HepG2 (cell line): ENCODE measurements around the gene CAPN15. TPM values are rescaled to one million over a fixed set of nuclear protein-coding genes. Genes with fewer than 3 reads are reported as not detected.

ENCODE experiments used
- DDIT3 ChIP-seq: sonication (generic); formaldehyde crosslinking; IDR thresholded peaks from 2 replicates; pipeline ENCODE4 v1.4.0; 2020; ENCODE audit warnings: mild to moderate bottlenecking, missing genetic modification reagents
- EED ChIP-seq: sonication (generic); formaldehyde crosslinking; IDR thresholded peaks from 2 replicates; pipeline ENCODE4 v1.5.0; 2020; ENCODE audit warnings: mild to moderate bottlenecking, missing genetic modification reagents
- GATA4 ChIP-seq: sonication (generic); IDR thresholded peaks from 2 replicates; pipeline ENCODE4 v1.6.1; 2016; ENCODE audit warnings: antibody characterized with exemption, low read depth, borderline replicate concordance
- IRF9 ChIP-seq: sonication (generic); formaldehyde crosslinking; IDR thresholded peaks from 2 replicates; pipeline ENCODE4 v1.8.0; 2022; ENCODE audit warnings: missing genetic modification reagents, mild to moderate bottlenecking, borderline replicate concordance
- KAT8 ChIP-seq: IDR thresholded peaks from 2 replicates; pipeline ENCODE4 v1.6.1; 2016; ENCODE audit warnings: missing genetic modification reagents, missing compliant biosample characterization
- KDM5B ChIP-seq: sonication (generic); formaldehyde crosslinking; IDR thresholded peaks from 2 replicates; pipeline ENCODE4 v1.4.0; 2020; ENCODE audit warnings: missing genetic modification reagents, mild to moderate bottlenecking, borderline replicate concordance
- KLF16 ChIP-seq, 2 experiments: sonication (generic) in 1 of 2; formaldehyde crosslinking in 1 of 2; IDR thresholded peaks; 2 replicates each; pipeline versions ENCODE4 v1.6.1 to v1.8.0; 2016 to 2023; ENCODE audit warnings: missing genetic modification reagents in 2 of 2, missing compliant biosample characterization in 1 of 2
- KLF9 ChIP-seq: IDR thresholded peaks from 2 replicates; pipeline ENCODE4 v1.6.1; 2016; ENCODE audit warnings: low read depth
- MTA1 ChIP-seq: sonication (generic); formaldehyde crosslinking; IDR thresholded peaks from 2 replicates; pipeline ENCODE4 v1.4.0; 2020; ENCODE audit warnings: missing genetic modification reagents, mild to moderate bottlenecking, borderline replicate concordance
- NR2F1 ChIP-seq, 2 experiments: fragments of 450-650 bp in 1 of 2; formaldehyde crosslinking in 1 of 2; IDR thresholded peaks; 2 replicates each; pipeline versions ENCODE4 v1.5.0 to v1.6.1; 2016 to 2020; ENCODE audit warnings: mild to moderate bottlenecking in 1 of 2, missing compliant biosample characterization in 1 of 2, missing genetic modification reagents in 1 of 2, moderate library complexity in 1 of 2
- NRL ChIP-seq: sonication (generic); formaldehyde crosslinking; IDR thresholded peaks from 2 replicates; pipeline ENCODE4 v1.5.0; 2020; ENCODE audit warnings: missing genetic modification reagents, mild to moderate bottlenecking, moderate library complexity, borderline replicate concordance
- POGZ ChIP-seq: sonication (generic); formaldehyde crosslinking; IDR thresholded peaks from 2 replicates; pipeline ENCODE4 v1.4.0; 2020; ENCODE audit warnings: mild to moderate bottlenecking, missing genetic modification reagents
- REL ChIP-seq: sonication (generic); formaldehyde crosslinking; conservative IDR thresholded peaks from 2 replicates; pipeline ENCODE4 v1.8.0; 2022; ENCODE audit warnings: mild to moderate bottlenecking, missing genetic modification reagents, moderate library complexity
- SP5 ChIP-seq: IDR thresholded peaks from 2 replicates; pipeline ENCODE4 v1.6.1; 2016; ENCODE audit warnings: low read depth, borderline replicate concordance
- THYN1 ChIP-seq: sonication (generic); formaldehyde crosslinking; IDR thresholded peaks from 2 replicates; pipeline ENCODE4 v1.8.1; 2023; ENCODE audit warnings: low read depth, mild to moderate bottlenecking, moderate library complexity, missing genetic modification reagents, borderline replicate concordance
- TMF1 ChIP-seq: sonication (generic); formaldehyde crosslinking; IDR thresholded peaks from 2 replicates; pipeline ENCODE4 v1.8.1; 2022; ENCODE audit warnings: low read depth, missing genetic modification reagents
- ZNF17 ChIP-seq: sonication (generic); formaldehyde crosslinking; IDR thresholded peaks from 2 replicates; pipeline ENCODE4 v1.5.0; 2020; ENCODE audit warnings: mild to moderate bottlenecking, missing genetic modification reagents
- ZNF256 ChIP-seq: sonication (generic); formaldehyde crosslinking; conservative IDR thresholded peaks from 2 replicates; pipeline ENCODE4 v1.4.0; 2020; ENCODE audit warnings: missing genetic modification reagents
- ZNF264 ChIP-seq: sonication (generic); formaldehyde crosslinking; IDR thresholded peaks from 2 replicates; pipeline ENCODE4 v1.4.0; 2020; ENCODE audit warnings: missing genetic modification reagents
- ZNF317 ChIP-seq: sonication (generic); formaldehyde crosslinking; IDR thresholded peaks from 2 replicates; pipeline ENCODE4 v1.5.0; 2020; ENCODE audit warnings: mild to moderate bottlenecking, missing genetic modification reagents
- ZNF670 ChIP-seq: sonication (generic); formaldehyde crosslinking; IDR thresholded peaks from 2 replicates; pipeline ENCODE4 v1.8.0; 2022; ENCODE audit warnings: mild to moderate bottlenecking, missing genetic modification reagents, borderline replicate concordance
- polyA plus RNA-seq, 8 experiments: library from polyadenylated mRNA; depleted of rRNA in 3 of 8; stranded (reverse) in 7 of 8; unstranded in 1 of 8; fragments of >200 nt; fragmentation: Illumina TruSeq in 4 of 8; extraction: Trizol in 4 of 8; gene quantifications; 2 replicates each; pipeline versions ENCODE4 v1.2.1 to v1.2.3, GENCODE V29; 2011 to 2016; ENCODE audit warnings: low read depth in 4 of 8, missing spikeins in 1 of 8, mixed read lengths in 1 of 8; ENCODE audit not compliant: insufficient read depth in 1 of 8
- total RNA-seq, 5 experiments: library from RNA; depleted of rRNA; stranded (reverse); fragments of >200 nt; fragmentation: Illumina TruSeq; extraction: Trizol; gene quantifications; 2 replicates each; pipeline ENCODE4 v1.2.3, GENCODE V29; 2016; ENCODE audit warnings: low read depth in 1 of 5
- TF ChIP-seq, protein P1 (sequence below): sonication (generic); formaldehyde crosslinking; IDR thresholded peaks from 2 replicates; pipeline ENCODE4 v1.8.0; 2022; ENCODE audit warnings: mild to moderate bottlenecking, missing genetic modification reagents
- TF ChIP-seq, protein P2 (sequence below): sonication (generic); formaldehyde crosslinking; conservative IDR thresholded peaks from 2 replicates; pipeline ENCODE4 v1.4.0; 2020; ENCODE audit warnings: missing genetic modification reagents
- TF ChIP-seq, protein P3 (sequence below): sonication (generic); formaldehyde crosslinking; IDR thresholded peaks from 2 replicates; pipeline ENCODE4 v1.8.1; 2023; ENCODE audit warnings: mild to moderate bottlenecking, missing genetic modification reagents

CAPN15 gene
- total and polyA plus RNA-seq, 2 of the 13 experiments (the other 11 are each of a cell fraction or from before 2014, with no cell fraction given), result 14.9 to 24.5 TPM

DNA sequence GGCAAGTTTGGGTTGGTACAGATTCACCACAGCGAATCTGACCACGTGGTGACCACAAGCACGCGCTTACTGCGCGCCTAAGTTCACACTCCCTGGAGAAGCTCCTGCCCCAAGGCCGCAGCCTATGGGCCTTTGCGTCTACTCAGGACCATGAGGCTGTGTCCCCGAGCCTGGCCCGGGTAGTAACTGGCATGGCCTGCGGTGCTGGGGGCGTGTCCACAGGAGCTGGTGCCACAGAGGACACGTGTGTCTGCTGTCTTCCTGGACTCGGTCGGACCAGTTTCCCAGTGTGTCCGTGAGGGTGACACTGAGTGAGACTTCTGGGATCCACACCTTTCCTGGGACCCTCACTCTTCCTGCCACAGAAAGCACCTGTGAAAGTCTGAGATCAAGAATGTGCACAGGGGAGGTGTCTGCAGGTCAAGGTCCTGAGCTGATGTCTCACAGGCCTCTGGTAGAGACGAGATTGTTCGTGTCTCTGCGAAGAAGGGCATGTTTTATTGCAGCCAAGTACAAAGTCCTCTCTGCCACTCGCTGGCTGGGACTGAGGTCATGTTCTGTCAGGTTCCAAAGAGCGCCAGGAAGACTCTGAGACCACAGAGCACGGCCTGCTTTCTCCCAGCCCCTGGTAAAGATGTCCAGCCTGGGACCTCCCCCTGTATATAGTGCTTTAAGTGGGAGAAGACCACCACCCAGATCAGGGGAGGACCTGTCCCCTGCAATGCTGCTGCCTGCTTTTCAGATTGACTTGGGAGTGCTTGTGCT is 25.2 kb upstream of the CAPN15 start (continued):
- TF ChIP-seq, protein P1, sequence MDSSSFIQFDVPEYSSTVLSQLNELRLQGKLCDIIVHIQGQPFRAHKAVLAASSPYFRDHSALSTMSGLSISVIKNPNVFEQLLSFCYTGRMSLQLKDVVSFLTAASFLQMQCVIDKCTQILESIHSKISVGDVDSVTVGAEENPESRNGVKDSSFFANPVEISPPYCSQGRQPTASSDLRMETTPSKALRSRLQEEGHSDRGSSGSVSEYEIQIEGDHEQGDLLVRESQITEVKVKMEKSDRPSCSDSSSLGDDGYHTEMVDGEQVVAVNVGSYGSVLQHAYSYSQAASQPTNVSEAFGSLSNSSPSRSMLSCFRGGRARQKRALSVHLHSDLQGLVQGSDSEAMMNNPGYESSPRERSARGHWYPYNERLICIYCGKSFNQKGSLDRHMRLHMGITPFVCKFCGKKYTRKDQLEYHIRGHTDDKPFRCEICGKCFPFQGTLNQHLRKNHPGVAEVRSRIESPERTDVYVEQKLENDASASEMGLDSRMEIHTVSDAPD (CRISPR knock-in tag), result no peak
- TF ChIP-seq KLF16 (CRISPR knock-in tag; IDR thresholded peaks at IDR 0.05) (peak in 1 of 2 experiments; percentile 40; a peak in 2 of 4 replicates), DDIT3 (CRISPR knock-in tag) (no peak), IRF9 (CRISPR knock-in tag) (no peak), ZNF670 (CRISPR knock-in tag) (no peak), KAT8 (peak; percentile 63), ZNF317 (CRISPR knock-in tag) (peak; percentile 55), ZNF256 (CRISPR knock-in tag) (no peak), NR2F1 (CRISPR knock-in tag; IDR thresholded peaks at IDR 0.05) (peak; percentile 74 to 76), TMF1 (CRISPR knock-in tag) (no peak), NRL (peak; percentile 69; the same call in 1 of the 2 replicates), KLF9 (CRISPR knock-in tag) (no peak), EED (CRISPR knock-in tag) (peak; percentile 15; the same call in 1 of the 2 replicates), POGZ (CRISPR knock-in tag) (peak; percentile 30; the same call in 1 of the 2 replicates), REL (CRISPR knock-in tag) (no peak), KDM5B (CRISPR knock-in tag) (peak; percentile 72; the same call in 1 of the 2 replicates), GATA4 (no peak), THYN1 (no peak), ZNF264 (peak; percentile 47; the same call in 1 of the 2 replicates), SP5 (CRISPR knock-in tag) (peak; percentile 29; the same call in 1 of the 2 replicates), ZNF17 (CRISPR knock-in tag) (no peak), MTA1 (peak; percentile 76; the same call in 1 of the 2 replicates)
- TF ChIP-seq, protein P2, sequence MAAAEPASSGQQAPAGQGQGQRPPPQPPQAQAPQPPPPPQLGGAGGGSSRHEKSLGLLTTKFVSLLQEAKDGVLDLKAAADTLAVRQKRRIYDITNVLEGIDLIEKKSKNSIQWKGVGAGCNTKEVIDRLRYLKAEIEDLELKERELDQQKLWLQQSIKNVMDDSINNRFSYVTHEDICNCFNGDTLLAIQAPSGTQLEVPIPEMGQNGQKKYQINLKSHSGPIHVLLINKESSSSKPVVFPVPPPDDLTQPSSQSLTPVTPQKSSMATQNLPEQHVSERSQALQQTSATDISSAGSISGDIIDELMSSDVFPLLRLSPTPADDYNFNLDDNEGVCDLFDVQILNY, result no peak
- TF ChIP-seq, protein P3, sequence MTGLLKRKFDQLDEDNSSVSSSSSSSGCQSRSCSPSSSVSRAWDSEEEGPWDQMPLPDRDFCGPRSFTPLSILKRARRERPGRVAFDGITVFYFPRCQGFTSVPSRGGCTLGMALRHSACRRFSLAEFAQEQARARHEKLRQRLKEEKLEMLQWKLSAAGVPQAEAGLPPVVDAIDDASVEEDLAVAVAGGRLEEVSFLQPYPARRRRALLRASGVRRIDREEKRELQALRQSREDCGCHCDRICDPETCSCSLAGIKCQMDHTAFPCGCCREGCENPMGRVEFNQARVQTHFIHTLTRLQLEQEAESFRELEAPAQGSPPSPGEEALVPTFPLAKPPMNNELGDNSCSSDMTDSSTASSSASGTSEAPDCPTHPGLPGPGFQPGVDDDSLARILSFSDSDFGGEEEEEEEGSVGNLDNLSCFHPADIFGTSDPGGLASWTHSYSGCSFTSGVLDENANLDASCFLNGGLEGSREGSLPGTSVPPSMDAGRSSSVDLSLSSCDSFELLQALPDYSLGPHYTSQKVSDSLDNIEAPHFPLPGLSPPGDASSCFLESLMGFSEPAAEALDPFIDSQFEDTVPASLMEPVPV (CRISPR knock-in tag), result no peak
